Measurements from ENCODE around the gene SLC16A9.
"Not testable (repeated sequence)": the region's sequence is repeated elsewhere in the genome, so short reads cannot be mapped to it uniquely, and the experiment has no call there.

DNA sequence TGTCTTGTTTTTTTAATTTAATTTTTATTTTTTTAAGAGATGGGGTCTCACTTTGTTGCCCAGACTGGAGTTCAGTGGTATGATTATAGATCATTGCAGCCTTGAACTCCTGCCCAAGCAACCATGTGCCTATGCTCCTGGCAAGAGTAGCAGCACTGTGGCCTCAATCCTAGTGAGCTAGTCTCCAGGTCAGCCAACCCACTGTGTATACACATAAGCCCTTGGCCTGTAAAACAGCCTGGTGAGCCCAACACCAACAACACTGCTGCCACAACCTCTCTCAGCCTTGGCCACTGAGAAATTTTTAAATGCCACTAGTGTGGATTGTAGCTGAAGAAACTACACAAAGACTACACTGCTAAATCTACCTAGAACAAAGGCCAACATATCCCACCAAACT, 68.0 kb downstream of the SLC16A9 start:
- TF ChIP-seq, protein P1, sequence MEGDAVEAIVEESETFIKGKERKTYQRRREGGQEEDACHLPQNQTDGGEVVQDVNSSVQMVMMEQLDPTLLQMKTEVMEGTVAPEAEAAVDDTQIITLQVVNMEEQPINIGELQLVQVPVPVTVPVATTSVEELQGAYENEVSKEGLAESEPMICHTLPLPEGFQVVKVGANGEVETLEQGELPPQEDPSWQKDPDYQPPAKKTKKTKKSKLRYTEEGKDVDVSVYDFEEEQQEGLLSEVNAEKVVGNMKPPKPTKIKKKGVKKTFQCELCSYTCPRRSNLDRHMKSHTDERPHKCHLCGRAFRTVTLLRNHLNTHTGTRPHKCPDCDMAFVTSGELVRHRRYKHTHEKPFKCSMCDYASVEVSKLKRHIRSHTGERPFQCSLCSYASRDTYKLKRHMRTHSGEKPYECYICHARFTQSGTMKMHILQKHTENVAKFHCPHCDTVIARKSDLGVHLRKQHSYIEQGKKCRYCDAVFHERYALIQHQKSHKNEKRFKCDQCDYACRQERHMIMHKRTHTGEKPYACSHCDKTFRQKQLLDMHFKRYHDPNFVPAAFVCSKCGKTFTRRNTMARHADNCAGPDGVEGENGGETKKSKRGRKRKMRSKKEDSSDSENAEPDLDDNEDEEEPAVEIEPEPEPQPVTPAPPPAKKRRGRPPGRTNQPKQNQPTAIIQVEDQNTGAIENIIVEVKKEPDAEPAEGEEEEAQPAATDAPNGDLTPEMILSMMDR (IDR thresholded peaks at IDR 0.05): not testable (repeated sequence)
- TF ChIP-seq ZFX (IDR thresholded peaks at IDR 0.05; ENCODE audit: borderline replicate concordance): not testable (repeated sequence)

Measured in 22Rv1 (cell line).